IPS-NIHi11 (cell line): ENCODE data around the gene ACYP2.

ENCODE experiments used
- DNase-seq: peaks from one replicate; pipeline ENCODE4 v3.0.0; 2012; ENCODE audit warnings: mixed read lengths, low spot score

ACYP2 gene

DNA sequence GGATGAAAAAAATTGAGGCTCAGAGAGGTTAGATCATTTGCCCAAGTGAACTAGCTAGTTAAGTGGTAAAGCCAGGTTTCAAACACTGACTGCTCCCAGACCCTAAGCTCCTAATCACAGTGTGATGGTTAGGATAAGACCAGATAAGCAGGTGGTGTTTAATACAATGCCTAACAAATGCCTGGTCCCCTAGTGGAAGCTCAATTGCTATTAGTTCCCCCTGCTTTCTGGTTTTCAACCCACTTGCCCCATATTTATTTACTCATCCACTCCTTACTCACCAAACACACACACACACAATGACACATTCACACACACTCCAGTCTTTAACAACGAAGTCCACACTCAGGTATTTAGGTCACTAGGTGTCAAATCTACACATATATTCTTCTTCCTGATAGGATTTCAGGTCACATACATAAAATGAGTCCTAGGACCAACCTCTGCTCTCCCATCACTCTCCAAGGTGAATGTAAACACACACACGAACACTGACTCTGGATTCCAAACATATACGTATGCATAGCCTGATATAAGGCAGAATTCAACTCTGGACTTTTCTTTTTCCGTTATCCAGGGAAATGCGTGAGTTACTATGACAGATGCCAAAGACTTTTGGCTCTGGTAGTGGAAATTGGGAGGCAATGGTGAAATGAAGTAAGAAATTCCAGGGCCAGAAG is 214.2 kb downstream of the ACYP2 start:
- no peak for DNase-seq

DNA sequence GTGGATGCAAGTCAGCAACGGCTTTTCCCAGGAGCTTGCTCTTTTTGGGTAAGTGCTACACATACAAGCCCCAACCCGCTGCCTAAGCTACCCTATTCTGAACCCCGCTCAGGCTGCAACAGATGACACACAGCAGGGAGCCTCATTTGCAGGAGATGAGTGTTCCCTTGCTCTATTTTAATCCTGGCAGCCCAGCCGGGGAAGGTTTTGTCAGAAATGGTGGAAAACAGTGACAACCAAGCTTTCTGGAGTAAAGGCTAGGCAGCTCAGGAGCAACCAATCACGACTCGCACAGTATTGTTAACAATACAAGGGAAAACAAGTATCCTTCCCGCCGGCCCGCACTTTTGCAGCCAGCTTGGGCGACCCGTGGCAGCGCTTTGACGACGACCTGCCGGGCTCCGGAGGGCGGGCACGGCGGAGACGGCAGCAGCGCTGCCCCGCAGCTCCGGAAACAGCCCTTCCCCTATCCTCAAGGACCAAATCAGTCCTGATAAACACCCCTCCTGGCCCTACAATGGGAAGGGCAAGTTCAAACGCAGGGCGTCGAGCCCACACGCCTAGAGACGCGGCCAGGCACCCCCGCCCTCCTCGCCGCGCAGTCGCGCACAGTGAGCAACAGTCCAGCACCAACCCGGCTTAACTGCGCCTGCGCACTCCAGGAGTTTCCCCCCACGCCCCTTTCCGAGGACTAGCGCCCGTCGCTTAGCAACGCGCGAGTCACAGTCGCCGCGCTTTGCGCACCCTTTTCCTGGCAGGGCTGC is 214.9 kb downstream of the ACYP2 start:
- DNase-seq = peak; percentile 98

DNA sequence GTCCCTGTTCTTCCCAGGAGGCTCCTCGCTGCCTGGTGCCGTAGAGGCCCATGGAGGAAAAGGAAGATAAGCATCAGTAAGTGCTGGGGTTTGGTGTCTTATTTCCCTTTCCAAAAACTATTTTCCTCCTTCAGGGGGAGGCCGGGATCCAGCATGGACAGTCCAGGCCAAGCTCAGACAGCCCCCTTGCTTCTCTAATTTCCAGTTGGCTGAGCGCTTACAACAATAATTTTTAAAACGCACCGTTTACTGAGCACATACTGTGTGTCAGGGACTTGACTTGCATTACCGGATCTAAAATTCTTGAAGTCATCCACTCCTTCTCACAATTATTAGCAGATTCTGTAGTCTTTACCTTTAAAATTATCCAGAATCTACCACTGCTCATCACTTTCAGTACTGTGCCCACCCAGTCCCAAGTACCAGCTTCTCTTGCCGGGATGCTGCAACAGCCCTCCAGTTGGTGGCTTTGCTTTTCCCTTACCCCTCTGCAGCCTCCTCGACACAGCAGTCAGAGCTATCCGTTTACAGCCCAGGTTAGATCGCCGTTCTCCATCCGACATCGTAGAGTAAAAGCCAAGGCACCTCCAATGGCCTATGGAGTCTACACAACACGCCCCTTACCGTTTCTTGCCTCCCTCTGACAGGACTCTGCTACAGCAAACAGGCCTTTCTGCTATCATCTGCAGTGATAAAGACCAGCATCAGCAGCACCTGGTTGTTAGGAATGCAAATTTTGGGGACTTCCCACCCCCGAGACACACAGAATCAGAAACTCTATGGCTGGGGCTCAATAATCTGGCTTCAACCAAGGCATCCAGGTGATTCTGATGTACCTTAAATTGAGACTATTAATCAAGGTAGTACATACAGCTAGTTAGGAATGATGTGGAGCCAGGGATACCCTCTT is 215.8 kb downstream of the ACYP2 start:
- DNase-seq = peak; percentile 15

DNA sequence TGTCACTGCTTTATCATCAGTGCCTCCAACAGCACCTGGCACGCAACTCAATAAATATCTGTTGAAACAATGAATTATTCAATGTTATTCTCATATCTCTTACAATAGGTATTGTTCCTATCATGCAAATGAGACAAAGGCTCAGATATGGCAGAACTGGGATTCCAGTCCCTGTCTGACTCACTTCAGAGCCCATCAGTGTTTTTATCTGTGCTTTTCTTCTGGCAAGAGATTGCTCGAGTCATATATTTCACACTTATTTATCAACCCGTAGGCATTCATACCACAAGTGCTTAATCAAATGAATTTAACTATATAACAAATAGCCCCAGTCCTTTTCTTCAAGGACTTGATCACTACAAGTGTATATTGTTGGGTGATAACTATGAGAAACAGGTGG is 217.0 kb downstream of the ACYP2 start:
- DNase-seq = no peak

DNA sequence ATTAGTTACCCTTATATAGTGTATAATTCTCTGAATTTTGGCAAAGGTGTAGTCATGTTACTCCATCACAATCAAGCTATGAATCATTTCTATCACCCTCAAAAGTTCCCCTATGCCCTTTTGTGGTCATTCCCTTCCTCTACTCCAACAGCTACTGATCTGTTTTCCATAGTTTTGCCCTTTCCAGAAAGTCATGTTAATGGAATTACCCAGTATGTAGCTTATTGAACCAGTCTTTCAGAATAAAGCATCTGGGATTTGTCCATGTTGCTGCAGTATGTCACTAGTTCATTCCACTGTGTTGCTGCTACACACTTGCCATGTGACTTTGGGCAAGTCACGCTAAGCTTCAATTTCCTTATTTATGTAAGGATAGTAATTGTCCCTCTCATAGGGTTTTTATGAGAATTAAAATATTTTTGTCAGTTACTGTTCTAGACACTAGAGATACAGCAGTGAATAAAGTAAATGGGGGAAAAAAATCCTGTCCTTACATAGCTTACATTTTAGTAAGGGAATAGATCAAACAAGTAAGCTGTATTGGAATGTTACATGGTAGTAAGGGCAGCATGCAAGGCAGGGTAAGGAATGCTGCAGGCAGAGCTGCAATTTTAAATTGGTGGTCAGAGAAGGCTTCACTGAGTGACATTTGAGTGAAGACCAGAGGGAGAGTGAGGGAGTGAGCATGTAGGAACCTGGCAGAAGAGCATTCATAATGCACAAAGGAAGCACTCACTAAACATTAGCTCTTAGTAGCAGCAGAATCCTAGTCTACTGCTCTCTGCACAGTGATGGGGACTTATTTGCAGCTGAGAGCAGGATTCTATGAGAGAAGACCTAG is 220.9 kb downstream of the ACYP2 start:
- no peak for DNase-seq

DNA sequence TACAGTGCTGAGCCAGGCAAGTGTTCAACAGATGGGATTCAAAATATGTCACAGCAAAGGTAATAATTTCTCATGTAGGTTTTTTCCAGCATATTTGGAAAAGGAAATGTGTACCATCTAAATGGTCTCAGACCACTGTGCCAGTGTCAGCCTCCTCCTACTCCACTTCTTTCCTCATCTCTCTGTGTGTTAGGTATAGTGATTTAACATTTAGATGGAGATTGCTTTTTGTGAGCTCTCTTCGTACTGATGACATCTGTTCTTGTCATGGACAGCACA is 221.5 kb downstream of the ACYP2 start:
- DNase-seq = no peak

DNA sequence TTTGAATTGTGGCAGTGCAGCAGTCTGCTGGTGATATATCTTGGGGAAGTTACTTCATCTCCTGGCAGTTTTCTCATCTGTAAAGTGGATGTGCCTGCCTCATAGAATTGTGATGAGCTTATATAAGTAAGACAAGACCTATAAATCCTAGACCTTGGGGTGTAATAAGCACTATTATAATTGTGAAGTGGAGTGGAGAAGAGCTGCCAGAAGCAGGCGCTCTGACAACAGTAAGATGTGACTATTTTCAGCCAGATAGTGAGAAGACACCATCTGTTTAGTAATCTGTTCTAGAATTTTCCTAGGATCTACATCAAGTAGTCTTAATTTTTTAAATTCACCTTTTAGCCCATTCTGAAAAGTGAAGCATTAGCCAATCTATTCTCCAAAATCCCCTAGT is 226.2 kb downstream of the ACYP2 start:
- DNase-seq = no peak

DNA sequence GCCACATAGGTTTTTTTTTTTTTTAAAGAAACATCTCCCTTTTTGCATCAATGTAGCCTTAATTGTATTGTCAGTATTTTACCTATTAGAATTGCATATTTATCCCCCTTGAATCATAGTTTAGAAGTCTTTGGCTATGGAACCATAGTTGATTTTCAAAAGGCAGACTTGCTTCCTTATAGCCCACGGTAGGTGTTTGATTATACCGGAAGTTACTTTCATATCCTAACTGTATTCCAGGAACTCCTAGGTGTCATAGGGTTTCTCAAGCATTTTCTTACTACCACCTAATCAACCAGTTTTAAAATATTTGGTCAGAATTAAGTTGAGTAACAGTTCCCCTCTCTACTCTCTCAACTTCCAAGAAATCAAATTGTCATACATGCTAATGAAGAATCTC is 227.2 kb downstream of the ACYP2 start:
- DNase-seq = no peak

DNA sequence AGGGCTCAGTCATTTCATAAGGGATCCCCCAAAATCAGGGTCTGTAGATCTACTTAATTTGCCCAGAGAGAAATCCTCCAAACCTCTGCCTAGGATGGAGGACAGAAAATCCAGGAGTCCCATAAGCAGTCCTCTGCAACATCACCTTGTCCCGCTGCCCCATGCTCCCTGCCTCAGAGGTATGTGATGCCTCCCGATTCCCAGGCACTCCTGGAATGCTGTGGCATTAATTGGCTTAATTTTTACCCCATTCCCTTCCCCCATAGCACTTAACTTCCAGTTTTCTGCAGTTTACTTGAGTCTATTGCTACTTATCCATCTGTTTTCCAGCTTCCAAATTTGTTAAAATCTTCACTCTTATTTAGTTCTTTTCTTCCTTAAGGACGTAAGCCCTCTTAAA is 232.2 kb downstream of the ACYP2 start:
- DNase-seq = no peak

DNA sequence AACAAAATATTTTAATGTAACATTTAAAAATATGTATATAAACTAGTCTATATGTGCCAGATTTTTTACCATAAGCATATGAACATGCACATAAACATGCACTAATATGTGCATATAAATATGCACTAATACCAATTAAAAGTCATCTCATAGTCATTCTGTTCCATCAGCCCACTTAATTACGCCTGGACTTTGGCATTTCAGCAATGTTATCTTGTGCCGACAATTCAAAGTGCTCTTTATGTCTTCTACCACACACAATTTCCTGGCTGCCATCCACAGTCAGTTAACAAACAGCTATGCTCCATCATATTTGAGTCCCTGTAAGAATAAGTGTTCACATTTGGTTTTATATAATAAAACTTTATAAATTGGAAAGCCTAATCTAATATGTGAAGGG is 233.2 kb downstream of the ACYP2 start:
- DNase-seq = no peak

DNA sequence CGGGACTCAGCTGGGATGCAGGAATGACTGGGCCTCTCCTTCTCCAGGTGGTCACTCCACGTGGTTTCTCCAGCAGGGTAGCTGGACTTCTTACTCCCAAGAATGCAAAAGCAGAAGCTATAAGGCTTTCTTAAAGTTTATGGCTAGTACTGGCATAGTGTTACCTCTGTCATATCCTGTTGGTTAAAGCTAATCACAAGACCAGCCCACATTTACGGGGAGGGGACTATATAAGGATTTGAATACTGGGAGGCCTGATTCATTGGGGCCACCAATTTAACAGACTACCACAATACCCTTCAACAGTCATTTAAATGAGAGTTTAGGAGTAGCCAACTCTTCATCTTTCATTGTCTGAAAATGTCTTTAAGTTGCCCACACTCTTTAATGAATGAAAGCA is 235.0 kb downstream of the ACYP2 start:
- no peak for DNase-seq

DNA sequence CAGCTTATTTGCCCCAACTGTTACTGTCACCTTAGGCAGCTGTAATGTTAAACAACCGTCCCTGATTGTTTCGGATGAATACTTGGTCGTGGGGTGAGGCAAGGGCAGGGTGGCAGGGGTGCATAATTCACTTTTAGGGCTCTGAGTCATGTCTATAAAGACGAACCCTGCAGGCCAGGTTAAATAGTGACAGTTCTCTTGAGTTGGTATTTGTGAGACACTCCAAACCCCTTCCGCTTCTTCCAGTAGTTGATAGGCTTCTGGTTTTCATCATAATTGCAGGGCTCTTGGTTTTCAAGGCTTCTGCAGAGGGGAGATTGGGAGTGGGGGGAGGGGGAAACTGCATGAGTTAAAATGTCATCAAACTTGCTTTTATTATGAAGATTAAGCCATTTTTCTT is 237.8 kb downstream of the ACYP2 start:
- DNase-seq = no peak
